ENCODE measurements around the gene MFSD11. TPM values are rescaled to one million over a fixed set of nuclear protein-coding genes. Genes with fewer than 3 reads are reported as not detected.

MFSD11 gene
- polyA plus RNA-seq, 1 donor from 2014 or later = 36.1 TPM

- H2AFZ ChIP-seq (ENCODE audit: low read depth, low read length) = peak overlapping the region; percentile 47
- peaks cover 49% of the 10 kb centered on the region for H3K79me2 ChIP-seq (replicated peaks; ENCODE audit: insufficient read depth, low read length)
- H3K9me2 ChIP-seq (ENCODE audit: insufficient read depth, low read length) = no peaks in the 10 kb centered on the region
- no peaks in the 10 kb centered on the region for H3K36me3 ChIP-seq (ENCODE audit: insufficient read depth, low read length)
- peaks cover 7% of the 10 kb centered on the region for H4K20me1 ChIP-seq (ENCODE audit: insufficient read depth)
- H3K9me3 ChIP-seq (ENCODE audit: low read length) = no peaks in the 10 kb centered on the region
- no peaks in the 10 kb centered on the region for H3K27me3 ChIP-seq (ENCODE audit: insufficient read depth, low read depth, low read length)
- H3K27ac ChIP-seq (ENCODE audit: low read length) = peak overlapping the region; percentile 98
- peak overlapping the region; percentile 78 for H3K4me2 ChIP-seq (ENCODE audit: low read length)
- peak overlapping the region; percentile 96 for H3K9ac ChIP-seq (ENCODE audit: low read length)
- H3F3A ChIP-seq (ENCODE audit: insufficient read depth, low read length, poor library complexity, severe bottlenecking) = peaks cover 2% of the 10 kb centered on the region
- peak overlapping the region; percentile 93 for H3K4me3 ChIP-seq (ENCODE audit: low read length)
- TF ChIP-seq SMC3 (conservative IDR thresholded peaks at IDR 0.05; ENCODE audit: poor library complexity) (no peak), REST (IDR thresholded peaks at IDR 0.05; ENCODE audit: borderline replicate concordance) (no peak), POLR2AphosphoS5 (IDR thresholded peaks at IDR 0.05) (peak; percentile 56), RAD21 (conservative IDR thresholded peaks at IDR 0.05) (peak; percentile 30), EP300 (conservative IDR thresholded peaks at IDR 0.05; ENCODE audit: poor library complexity, severe bottlenecking) (peak; percentile 20), TAF1 (IDR thresholded peaks at IDR 0.05; ENCODE audit: low read depth) (peak; percentile 5), MXI1 (conservative IDR thresholded peaks at IDR 0.05; ENCODE audit: poor library complexity, severe bottlenecking) (peak; percentile 53), EZH2 (IDR thresholded peaks at IDR 0.05; ENCODE audit: borderline replicate concordance, insufficient read depth, low read length, poor library complexity, severe bottlenecking) (no peak), CTCF (IDR thresholded peaks at IDR 0.05; ENCODE audit: poor library complexity, severe bottlenecking) (peak; percentile 49)
These were observed 1.4 kb upstream of the MFSD11 start for GRCh38 chr17:76736349-76737081.

- peaks cover 7% of the 10 kb centered on the region for H4K20me1 ChIP-seq (ENCODE audit: insufficient read depth)
- peak within 1 kb of the TSS; percentile 96 for H3K9ac ChIP-seq (ENCODE audit: low read length)
- H3K27ac ChIP-seq (ENCODE audit: low read length) = peak within 1 kb of the TSS; percentile 98
- H3K27me3 ChIP-seq (ENCODE audit: insufficient read depth, low read depth, low read length) = no peaks in the 10 kb centered on the region
- H3F3A ChIP-seq (ENCODE audit: insufficient read depth, low read length, poor library complexity, severe bottlenecking) = peaks cover 2% of the 10 kb centered on the region
- TF ChIP-seq EP300 (conservative IDR thresholded peaks at IDR 0.05; ENCODE audit: poor library complexity, severe bottlenecking) (peak; percentile 48), REST (IDR thresholded peaks at IDR 0.05; ENCODE audit: borderline replicate concordance) (peak; percentile 97), MXI1 (conservative IDR thresholded peaks at IDR 0.05; ENCODE audit: poor library complexity, severe bottlenecking) (peak; percentile 12), TAF1 (IDR thresholded peaks at IDR 0.05; ENCODE audit: low read depth) (peak; percentile 99), POLR2AphosphoS5 (IDR thresholded peaks at IDR 0.05) (peak; percentile 100), EZH2 (IDR thresholded peaks at IDR 0.05; ENCODE audit: borderline replicate concordance, insufficient read depth, low read length, poor library complexity, severe bottlenecking) (no peak)
- H3K9me2 ChIP-seq (ENCODE audit: insufficient read depth, low read length) = no peaks in the 10 kb centered on the region
- peak within 1 kb of the TSS; percentile 79 for H3K4me2 ChIP-seq (ENCODE audit: low read length)
- no peaks in the 10 kb centered on the region for H3K9me3 ChIP-seq (ENCODE audit: low read length)
- peak within 1 kb of the TSS; percentile 93 for H3K4me3 ChIP-seq (ENCODE audit: low read length)
- H2AFZ ChIP-seq (ENCODE audit: low read depth, low read length) = peak within 1 kb of the TSS; percentile 88
- peaks cover 45% of the 10 kb centered on the region for H3K79me2 ChIP-seq (replicated peaks; ENCODE audit: insufficient read depth, low read length)
- H3K36me3 ChIP-seq (ENCODE audit: insufficient read depth, low read length) = peaks cover 3% of the 10 kb centered on the region
These were observed 740 bp upstream of the MFSD11 start, which contains the start of gene SRSF2 for GRCh38 chr17:76737082-76737675. Gene SRSF2 (minus strand): TSS chr17:76737331. CDS start chr17:76737160, 171 bp downstream.

All from neural cell (in vitro differentiated cells).